NCI-H187 treated with DMSO at 0.1 percent for 48 hours (cell line): ENCODE data around the gene RFC4.

Experiments
- DNase-seq: peaks from one replicate; lab custom pipeline; 2025; lab: John Stamatoyannopoulos, UW

Gene RFC4

DNA sequence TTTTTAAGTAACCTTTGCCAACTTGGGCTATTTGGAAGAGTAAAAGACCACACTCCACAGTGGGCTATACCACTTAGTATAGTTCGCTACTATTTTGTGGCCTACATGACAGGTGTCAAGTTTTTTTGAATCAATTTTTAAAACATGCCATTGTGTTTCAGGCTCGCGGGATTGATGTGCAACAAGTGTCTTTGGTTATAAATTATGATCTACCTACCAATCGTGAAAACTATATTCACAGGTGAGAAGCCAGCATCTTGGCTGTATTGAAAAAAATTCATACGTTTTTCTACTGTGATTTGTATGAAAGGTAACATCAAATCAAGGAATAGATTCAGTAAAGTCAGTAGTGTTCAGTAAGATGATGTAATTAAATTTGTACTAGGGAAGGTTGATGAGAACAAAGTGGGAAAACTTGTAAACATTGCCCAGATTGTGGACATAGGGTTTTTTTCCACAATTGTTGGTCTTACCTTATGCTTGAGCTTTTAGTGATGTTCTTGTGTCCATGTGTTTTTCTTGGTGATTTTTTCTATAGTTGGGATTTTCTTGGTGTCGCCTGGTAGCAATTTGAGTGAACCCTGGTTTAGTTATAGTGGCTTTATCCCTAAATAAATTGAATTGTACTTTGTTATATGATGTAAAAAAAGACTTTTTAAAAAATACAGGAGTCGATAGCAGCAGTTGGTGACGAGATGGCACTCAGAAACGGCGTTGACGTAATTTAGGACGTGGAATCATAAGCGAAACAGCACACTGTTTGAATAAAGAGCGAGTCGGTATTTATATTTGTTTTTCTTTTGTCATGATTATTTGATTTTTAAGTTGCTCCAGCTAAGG, 18.4 kb downstream of the RFC4 start:
- DNase-seq, result no peak

DNA sequence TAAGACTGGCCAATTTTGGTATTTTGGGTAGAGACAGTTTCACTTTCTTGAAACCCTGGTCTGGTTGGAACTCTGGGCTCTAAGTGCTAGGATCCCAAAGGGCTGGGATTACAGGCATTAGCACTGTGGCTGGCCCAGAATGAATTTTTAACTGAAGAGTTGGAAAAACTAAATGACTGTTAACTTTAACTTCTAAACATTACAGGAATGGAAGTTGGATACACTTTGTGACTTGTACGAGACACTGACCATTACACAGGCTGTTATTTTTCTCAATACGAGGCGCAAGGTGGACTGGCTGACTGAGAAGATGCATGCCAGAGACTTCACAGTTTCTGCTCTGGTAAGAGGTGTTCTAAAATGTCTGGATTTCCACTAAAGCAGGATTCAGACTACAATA, 19.4 kb downstream of the RFC4 start:
- DNase-seq, result no peak

DNA sequence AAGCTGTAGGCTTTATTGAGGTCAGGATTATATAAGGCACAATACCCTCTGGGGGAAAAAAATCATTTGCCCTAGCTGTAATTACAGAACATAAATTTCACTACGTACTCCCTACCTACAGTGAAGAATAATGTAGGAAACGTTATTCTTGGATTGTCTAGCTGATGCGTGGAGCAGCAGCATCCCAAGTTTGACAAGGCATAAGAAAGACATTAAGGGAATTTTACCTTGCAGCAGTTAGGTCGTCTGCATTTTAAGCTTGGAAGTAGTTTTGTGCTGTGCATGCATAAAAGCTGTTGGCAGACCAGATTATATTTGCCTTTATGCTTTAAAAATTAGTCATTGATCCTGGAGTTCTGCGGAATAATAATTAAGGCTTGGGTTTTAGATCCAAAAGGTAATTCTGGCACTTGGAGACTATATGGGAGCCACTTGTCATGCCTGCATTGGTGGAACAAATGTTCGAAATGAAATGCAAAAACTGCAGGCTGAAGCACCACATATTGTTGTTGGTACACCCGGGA, 20.7 kb downstream of the RFC4 start:
- no peak for DNase-seq

DNA sequence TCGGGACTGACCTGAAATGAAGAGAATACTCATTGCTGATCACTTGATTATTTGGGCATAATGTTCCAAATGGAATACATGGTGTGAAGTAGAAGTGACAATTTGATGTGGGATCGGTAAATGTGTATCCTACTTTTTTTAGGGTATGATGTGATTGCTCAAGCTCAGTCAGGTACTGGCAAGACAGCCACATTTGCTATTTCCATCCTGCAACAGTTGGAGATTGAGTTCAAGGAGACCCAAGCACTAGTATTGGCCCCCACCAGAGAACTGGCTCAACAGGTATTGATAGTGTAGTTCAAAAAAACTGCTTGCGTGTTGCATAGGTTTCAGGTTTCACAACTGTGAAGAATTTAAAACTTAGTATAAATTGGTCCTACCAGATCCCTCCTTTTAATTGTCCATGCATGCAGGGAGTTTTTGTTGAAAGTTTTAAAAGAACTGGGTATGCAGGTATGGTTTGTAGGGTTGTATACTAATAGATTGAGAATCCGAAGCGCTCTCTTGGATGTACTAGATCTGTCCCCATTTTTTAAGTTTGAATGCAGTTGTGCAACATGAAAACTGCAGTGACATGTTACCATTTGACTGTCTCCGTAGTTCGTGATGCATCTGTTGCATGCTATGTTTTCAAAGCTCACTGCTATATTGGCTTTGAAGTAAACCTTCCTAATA, 21.3 kb downstream of the RFC4 start:
- DNase-seq, result no peak

DNA sequence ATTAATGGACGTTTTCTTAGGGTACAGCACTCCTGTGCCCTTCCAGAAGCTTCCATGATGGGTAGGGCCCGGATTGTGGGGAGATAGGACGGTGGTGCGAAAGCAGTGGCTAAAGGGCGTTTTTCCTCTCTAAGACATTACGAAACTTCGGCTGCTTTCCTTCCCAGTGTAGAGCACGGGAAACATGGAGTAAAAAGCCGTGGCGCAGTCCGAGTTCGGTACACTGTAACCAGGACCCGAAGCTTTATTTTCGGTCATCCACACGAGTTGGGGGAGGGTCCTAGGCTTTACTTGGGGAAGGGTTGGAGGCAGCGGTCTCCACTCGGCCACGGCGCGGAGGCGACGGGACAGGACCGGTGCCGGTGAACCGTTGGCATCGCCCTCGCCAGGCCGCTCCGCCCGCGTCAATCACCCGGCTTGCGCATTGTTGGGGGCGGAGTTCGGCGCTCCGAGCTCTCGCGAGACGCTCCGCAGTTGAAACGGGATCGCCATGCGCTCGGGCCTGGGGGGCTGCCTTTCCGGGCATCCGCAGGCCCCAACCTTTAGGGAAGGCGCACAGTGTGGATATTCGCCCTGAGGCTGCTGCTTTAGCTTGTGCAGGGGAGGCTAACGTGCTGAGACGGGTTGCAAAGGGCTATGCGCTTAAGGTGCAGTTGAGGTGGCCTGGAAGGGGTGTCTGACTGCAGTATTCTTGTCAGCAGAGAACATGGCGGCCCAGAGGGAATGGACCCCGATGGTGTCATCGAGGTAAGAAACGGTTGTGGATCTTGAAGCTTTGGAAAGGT, 22.4 kb downstream of the RFC4 start:
- DNase-seq, result no peak

DNA sequence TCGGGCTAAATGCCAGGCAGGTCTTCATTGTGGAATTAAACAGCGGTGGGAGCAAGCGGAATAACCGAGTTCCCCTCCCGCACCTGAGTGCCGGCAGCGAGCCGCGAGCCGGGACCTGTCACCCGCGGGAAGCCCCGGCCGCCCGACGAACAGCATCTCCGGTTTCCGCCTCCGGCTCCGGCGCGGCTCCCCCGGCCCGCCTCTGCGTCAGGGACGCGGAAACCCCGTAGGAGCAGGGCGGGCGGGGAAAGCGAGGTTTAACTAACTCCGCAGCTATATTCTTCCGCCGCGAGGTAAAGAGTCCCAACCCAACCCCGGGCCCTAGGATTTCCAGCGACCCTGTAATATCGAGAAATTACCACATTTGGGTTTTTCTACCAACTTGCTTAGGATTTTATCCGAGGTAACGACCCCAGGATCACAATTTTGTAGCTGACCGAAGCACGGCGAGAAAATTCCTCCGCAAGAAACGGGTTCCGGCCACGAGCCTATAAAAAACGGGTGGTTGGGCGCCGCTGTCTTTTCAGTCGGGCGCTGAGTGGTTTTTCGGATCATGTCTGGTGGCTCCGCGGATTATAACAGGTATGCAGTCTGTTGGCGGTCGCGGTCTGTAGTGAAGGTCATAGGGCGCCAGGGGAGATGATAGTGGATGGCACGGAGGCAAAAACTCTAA, 23.1 kb downstream of the RFC4 start, which contains the start of gene EIF4A2:
Gene EIF4A2 (plus strand): TSS at position 520 of the 673 bp plus-strand sequence. CDS start 34 bp downstream, at position 554.
- peak; percentile 34 for DNase-seq

DNA sequence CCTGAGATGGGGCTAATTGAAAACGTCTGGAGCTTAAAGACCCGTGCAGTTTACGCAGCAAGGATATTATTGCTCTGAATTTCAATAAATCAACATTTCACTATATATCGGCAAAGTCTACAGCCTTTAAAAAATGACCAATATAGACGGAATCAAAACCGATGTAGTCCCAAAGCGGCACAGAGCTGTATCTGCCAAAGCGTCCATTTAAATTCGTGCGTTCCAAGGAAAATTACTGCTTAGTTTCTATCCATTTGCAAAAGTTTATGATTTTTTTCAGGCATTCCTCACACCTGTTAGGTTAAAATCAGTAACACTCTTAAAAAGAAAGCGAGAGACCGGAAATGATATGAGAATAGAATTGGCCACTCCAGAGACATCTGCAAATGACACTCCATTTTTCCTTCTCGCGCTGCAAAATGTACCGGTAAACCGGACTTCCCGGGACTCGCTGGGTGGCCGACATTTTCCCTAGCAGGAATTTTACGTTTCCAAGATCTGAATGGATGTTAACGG, 23.7 kb downstream of the RFC4 start:
- DNase-seq, result no peak

DNA sequence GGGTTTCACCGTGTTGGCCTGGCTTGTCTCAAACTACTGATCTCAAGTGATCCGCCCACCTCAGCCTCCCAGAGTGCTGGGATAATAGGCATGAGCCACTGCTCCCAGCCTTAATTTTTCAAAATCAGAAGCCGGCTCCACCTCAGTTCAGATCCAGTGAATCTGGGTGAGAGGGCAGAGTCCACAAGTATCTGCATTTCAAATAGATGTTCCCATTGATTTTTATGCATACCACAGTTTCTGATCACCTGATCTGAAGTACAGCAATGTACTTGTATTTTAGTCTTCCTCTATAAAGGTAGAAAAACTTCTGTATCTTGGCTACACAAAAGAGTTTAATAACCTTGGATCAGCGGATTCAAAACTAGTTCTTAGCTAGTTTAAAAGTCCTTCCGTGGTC, 27.1 kb downstream of the RFC4 start:
- DNase-seq, result no peak

DNA sequence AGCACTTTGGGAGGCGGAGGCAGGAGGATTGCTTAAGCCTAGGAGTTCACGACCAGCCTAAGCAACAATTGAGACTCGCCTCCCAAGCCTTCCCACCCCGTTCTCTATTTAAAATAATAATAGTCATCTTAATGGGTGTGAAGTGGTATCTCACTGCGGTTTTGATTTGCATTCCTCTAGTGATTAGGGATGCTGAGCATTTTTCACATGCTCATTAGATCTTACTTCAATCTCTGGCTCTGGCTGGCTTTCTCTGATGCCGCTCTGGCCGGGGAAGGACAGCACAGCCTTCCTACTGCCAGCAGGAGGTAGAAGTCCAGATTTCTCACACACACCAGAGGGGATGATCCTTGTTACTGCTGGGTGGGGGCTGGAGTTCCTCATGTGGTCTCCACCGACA, 30.3 kb downstream of the RFC4 start:
- no peak for DNase-seq

DNA sequence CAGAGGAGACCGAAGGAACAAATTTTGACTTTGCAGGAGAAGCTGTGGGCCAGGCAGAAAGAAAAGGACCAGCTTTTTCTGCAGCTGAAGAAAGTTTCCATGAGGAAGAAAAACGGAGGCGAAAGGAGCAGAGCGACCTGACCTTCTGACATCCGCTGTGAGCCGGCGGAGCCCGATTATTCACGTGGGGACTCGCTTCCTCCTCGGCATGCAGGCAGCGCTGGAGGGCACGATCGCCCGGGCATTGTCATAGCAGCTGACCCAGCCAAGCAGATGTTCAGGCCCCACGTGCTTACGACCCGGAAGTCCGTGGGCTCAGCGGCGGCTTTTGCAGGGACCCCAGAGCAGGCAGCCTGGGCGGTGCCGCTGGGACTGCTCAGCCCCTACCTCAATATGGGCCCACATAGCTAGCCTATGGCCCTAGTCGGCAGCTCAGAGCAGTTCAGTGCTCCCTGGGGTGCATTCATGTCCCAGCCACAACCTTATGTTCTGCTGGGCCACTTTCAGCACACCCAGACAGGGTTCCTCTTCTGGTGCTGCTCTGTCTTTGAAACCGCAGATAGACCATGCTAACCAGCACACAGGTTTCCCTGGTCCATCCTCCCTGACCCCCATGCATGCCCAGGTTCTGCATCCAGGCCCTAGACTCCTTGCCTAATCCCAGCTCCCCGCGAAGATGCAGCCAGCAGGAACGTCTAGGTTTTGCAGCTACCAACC, 33.4 kb downstream of the RFC4 start:
- DNase-seq, result no peak

DNA sequence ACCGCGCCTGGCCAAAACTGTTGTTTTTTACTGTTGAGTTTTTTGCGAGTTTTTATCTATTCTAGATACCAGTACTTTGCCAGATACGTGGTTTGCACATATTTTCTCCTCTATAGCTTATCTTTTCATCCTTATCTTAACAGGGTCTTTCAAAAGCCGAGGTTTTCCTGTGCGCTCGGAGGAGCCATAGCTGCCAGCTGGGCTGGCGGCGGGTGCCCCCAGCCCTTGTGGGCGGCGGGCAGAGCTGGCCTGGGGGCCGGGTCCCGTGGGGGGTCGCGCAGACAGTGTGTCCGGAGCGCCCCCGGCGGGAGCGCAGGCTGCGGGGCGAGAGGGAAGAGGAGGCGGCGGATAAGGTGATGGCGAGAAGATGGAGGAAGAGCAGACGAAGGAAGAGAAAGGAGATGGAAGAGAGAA, 34.0 kb downstream of the RFC4 start:
- DNase-seq, result no peak

DNA sequence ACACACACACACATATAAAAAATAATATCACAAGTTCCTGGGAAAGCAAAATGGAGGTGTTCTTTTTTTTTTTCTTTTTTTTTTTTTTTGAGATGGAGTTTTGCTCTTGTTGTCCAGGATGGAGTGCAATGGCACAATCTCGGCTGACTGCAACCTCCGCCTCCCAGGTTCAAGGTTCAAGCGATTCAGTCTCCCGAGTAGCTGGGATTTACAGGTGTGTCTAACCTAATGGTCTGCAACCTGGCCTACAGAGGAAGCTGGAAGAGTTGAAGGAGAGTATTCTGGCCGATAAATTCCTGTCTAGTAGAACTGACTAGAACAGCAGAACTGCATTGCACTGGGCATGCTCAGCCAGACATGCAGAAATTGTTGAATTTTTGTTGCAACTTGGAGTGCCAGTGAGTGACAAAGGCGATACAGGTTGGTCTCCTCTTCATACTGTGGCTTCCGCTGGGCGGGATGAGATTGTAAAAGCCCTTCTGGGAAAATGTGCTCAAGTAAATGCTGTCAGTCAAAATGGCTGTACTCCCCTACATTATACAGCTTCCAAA, 45.3 kb downstream of the RFC4 start:
- DNase-seq, result no peak

DNA sequence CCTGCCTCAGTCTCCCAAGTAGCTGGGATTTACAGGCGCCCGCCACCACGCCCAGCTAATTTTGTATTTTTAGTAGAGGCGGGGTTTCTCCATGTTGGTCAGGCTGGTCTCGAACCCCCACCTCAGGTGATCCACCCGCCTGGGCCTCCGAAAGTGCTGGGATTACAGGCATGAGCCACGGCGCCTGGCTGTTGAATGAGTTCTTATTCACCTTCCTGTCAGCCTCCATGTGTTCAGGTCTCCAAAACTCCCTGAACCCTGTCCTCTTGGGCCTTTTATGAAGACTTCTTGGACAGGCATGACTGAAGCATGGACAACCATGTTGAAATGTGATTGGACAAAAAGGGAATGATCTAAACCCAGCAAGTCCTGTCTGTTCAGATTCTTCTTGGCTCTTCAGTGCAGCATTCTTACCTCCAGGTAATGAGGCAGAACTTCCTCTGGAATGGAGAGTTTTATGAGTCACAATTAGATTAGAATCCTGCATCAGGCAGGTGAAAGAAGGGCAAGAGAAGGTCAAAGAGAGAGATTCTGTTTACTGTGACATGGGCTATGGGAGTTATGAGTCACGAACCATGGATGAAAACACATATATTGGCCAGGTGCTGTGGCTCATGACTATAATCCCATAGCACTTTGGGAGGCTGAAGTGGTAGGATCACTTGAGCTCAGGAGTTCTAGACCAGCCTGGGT, 46.0 kb downstream of the RFC4 start:
- no peak for DNase-seq

DNA sequence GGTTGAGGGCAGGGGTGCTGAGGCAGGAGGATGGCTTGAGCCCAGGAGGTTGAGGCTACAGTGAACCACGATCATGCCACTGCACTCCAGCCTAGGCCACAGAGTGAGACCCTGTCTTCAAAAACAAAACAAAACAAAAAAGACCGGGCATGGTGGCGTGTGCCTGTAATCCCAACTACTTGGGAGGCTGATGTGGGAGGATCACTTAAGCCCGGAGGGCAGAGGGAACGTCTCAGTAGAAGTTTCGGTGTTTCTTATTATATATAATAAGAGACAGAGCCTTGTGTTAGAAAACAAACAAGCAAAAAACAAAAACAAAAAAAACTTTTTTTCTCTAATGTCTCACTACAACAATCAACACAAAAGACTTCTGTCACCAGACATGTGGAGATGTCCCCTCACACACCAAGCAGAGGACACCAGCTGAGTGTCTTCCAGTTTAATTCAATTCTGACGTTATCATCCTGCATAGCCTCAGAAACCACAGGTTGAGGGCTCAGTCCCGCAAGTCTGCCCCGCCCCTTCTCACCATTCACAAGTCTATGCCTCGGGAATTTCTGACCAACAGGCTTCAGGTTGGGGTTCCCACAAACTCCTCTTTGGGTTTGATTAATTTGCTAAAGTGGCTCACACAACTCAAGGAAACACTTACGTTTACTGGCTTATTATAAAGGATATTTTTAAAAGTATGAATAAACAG, 46.9 kb downstream of the RFC4 start:
- no peak for DNase-seq

DNA sequence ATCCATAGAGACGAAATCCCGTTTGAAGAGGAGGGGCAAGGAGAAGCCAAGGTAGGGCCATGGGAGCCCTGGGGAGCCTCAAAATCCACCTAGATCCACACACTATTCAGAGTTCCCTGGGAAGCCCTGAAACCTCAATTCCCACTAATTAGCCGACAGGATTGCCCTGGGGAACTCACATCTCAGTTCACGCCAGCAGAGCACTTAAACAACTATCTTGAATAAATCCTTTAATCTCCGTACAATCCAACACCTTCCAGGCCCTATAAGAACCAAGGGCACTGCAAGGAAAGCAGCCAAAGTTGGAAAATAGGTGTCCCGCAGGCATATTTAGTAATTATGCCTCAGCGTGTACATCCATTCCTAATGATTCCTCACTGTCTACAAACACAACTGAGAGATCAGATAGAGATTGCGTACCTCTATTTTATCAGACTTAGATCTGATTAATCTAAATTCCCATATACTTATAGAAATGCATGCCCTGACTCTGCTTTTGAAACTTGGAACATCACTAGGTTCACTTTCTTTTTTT, 48.5 kb downstream of the RFC4 start:
- DNase-seq, result no peak

DNA sequence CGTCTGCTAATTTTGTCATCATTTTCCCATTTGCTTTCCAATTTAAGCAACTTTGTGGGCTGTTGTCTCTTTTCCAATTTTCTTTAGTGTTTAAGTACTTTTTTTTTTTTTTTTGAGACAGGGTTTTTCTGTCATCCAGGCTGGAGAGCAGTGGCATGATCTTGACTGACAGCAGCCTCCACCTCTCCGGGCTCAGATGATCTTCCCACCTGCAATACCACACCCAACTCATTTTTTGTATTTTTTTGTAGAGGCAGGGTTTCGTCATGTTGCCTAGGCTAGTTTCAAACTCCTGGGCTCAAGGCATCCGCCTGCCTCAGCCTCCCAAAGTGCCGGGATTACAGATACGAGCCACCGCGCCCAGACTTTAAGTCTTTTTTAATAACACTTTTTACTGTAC, 49.1 kb downstream of the RFC4 start:
- no peak for DNase-seq

DNA sequence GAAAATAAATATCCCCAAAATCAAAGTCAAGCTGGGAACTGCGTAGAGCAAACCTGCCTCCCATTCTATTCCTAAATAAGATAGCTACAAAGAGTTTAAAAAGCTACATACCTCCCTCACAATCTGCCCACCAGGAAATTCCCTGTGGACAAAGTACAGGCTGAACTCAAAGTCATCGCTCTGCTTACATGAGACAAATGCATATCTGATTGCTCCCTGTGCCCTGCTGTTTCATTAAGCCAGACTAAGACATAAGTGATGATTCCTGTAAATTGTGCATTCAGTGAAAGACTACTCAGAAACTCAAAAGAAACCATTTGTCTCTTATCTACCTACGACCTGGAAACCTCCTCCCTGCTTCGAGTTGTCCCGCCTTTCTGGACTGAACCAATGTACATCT, 51.4 kb downstream of the RFC4 start:
- no peak for DNase-seq

DNA sequence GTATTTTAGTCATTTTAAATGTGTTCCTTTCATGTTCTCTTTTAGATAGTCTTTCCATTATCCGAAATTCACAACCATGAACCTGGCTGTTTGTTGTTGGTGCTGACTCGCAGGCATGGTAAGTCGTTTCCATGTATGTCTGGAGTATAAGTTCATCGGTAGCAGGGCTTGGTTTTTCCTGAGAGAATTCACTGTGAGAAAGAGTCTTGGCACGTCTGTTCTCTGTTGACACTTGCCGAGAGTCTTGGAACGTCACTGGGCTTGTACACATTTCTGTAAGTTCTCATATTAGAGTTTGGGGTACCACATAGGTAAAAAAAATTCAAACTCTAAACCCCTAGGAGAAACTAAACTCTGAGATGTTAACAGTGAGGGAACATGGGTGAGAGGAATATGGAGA, 52.3 kb downstream of the RFC4 start:
- DNase-seq, result no peak

DNA sequence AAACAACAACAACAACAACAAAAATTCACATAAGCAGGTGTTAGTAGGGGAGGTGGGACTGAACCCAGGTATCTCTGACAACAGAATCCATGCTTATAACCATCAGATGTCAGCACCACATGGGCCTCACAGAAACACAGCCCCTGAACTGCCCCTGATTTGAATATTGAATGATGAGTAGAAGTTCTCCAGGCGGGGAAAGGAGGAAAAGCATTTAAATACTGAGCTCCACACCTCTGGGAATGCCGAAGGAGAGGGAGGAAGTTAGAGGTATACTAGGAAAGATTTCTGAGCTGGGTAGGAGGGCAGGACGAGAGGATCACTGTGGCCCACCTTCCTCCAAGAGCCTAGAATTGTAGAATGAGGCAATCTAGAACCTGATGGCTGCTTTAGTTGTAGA, 54.8 kb downstream of the RFC4 start:
- DNase-seq, result no peak
